Transverse colon (tissue), 4 donors: Measurements from ENCODE around the gene KY. TPM values are rescaled to one million over a fixed set of nuclear protein-coding genes. Genes with fewer than 3 reads are reported as not detected.

Experiments used
- DNase-seq: peaks from one replicate; pipeline ENCODE4 v3.0.0-alpha.2; 2019
- H3K27ac ChIP-seq, 4 donors: fragments of 200-600 bp; sonication (generic); 2 replicates each; pipeline ENCODE4 v1.5.1; 2016 to 2018; ENCODE audit warnings: inconsistent platforms in 4 of 4
- H3K27me3 ChIP-seq: fragments of 200-600 bp; sonication (generic); 2 replicates; pipeline ENCODE4 v1.5.1; 2017; ENCODE audit warnings: inconsistent platforms
- H3K36me3 ChIP-seq, 4 donors: fragments of 200-600 bp; sonication (generic); 2 replicates each; pipeline ENCODE4 v1.5.1; 2017 to 2019; ENCODE audit warnings: inconsistent platforms in 4 of 4
- H3K4me1 ChIP-seq, 4 donors: fragments of 200-600 bp; sonication (generic); 2 replicates each; pipeline ENCODE4 v1.5.1; 2017 to 2020; ENCODE audit warnings: inconsistent platforms in 4 of 4
- H3K4me3 ChIP-seq, 4 donors: fragments of 200-600 bp; sonication (generic); 1 replicate in 1 of 4; 2 replicates in 3 of 4; pipeline versions ENCODE4 v1.5.1 to v1.6.1; 2017 to 2019; ENCODE audit warnings: inconsistent platforms in 4 of 4
- H3K9me3 ChIP-seq, 2 donors: fragments of 200-600 bp; sonication (generic); 2 replicates each; pipeline ENCODE4 v1.5.1; 2017 to 2019; ENCODE audit warnings: inconsistent platforms in 2 of 2
- CTCF ChIP-seq, 5 experiments: fragments of 200-600 bp in 3 of 5; fragments of 450-650 bp in 2 of 5; sonication (generic) in 3 of 5; IDR thresholded peaks; 1 replicate in 2 of 5; 2 replicates in 3 of 5; pipeline ENCODE4 v1.5.1; 2016 to 2017; ENCODE audit warnings: antibody characterized with exemption in 5 of 5, inconsistent platforms in 3 of 5, mild to moderate bottlenecking in 2 of 5, moderate library complexity in 1 of 5
- EP300 ChIP-seq: sonication (generic); formaldehyde crosslinking; IDR thresholded peaks from one replicate; pipeline ENCODE4 v1.6.1; 2017; ENCODE audit warnings: antibody characterized with exemption, low read depth
- POLR2A ChIP-seq: fragments of 450-650 bp; IDR thresholded peaks from one replicate; pipeline ENCODE4 v1.6.1; 2016; ENCODE audit warnings: antibody characterized with exemption, mild to moderate bottlenecking, moderate library complexity
- POLR2AphosphoS5 ChIP-seq, 3 donors: sonication (generic); formaldehyde crosslinking; IDR thresholded peaks; one replicate each; pipeline ENCODE4 v1.6.1; 2016; ENCODE audit warnings: antibody characterized with exemption in 3 of 3
- WGBS, 2 donors: methylation state at CpG; one replicate each; pipeline ENCODE4 v1.1.5; 2018; ENCODE audit warnings: low coverage in 1 of 2; 5-methylcytosine and 5-hydroxymethylcytosine counted together
- in situ Hi-C, 4 donors: fragments of 200-750 bp; cut with MboI; loops; one replicate each; pipeline versions ENCODE4 v1.15.0 to v1.15.1; 2017; ENCODE audit warnings: low sequenced_read_pairs in 3 of 4, low pct_ligation_motif_present in 1 of 4, low pct_unique_long_range_greater_than_20kb in 1 of 4
- intact Hi-C: fragments of 100-400 bp; cut with DNase I; formaldehyde crosslinking; loops from one replicate; pipeline ENCODE4 v1.15.1; 2023; ENCODE audit warnings: low total_unique reads
- total RNA-seq, 4 donors: library from RNA; depleted of rRNA; stranded (reverse); fragments of >200 nt; gene quantifications; one replicate each; pipeline ENCODE4 v1.1.0, GENCODE V29; 2016

The KY gene
- total RNA-seq, 4 donors from 2014 or later: 0.41 TPM; not detected in 3

- 81 to 89% methylated on average over 7 to 15 of the region's 15 CpGs for WGBS, 2 donors
- intact Hi-C loops: no loop called here
- TF ChIP-seq POLR2AphosphoS5 (IDR thresholded peaks at IDR 0.05): no peak
- TF ChIP-seq EP300: no peak
- no peak for TF ChIP-seq CTCF (IDR thresholded peaks at IDR 0.05)
- no peak for TF ChIP-seq POLR2A
Measured at GRCh38 chr3:134647902-134648760, 2.7 kb downstream of the KY start.

GRCh38 chr3:134646086-134646485, 4.7 kb downstream of the KY start:
- intact Hi-C loops: no loop called here
- H3K36me3 ChIP-seq: no peaks in the 10 kb centered on the region
- in situ Hi-C loops: no loop called here
- peaks cover 0 to 7% (median 3%) of the 10 kb centered on the region in 4 donors for H3K4me1 ChIP-seq
- no peak overlapping the region for H3K27ac ChIP-seq
- 85% methylated on average over 1 of the region's 1 CpG; no CpG with 5 or more reads in 1 of the 2 donors for WGBS, 2 donors
- H3K4me3 ChIP-seq: no peak overlapping the region
- no peak for TF ChIP-seq EP300
- TF ChIP-seq POLR2A: no peak
- TF ChIP-seq POLR2AphosphoS5 (IDR thresholded peaks at IDR 0.05): no peak
- no peak for TF ChIP-seq CTCF (IDR thresholded peaks at IDR 0.05)
- peaks cover 6% of the 10 kb centered on the region for H3K27me3 ChIP-seq
- no peak for DNase-seq
- no peaks in the 10 kb centered on the region for H3K9me3 ChIP-seq

More at GRCh38 chr3:134647902-134648760, 2.7 kb downstream of the KY start:
- Histone ChIP-seq H3K9me3 (no peaks in the 10 kb centered on the region), H3K36me3 (no peaks in the 10 kb centered on the region), H3K4me3 (no peak overlapping the region), H3K4me1 (peaks cover 0 to 15% (median 9%) of the 10 kb centered on the region in 4 donors), H3K27me3 (peaks cover 15% of the 10 kb centered on the region), H3K27ac (no peak overlapping the region)
- in situ Hi-C loops: no loop called here
- DNase-seq: no peak

- Histone ChIP-seq H3K4me3 (no peak overlapping the region), H3K27ac (no peak overlapping the region), H3K36me3 (no peaks in the 10 kb centered on the region), H3K27me3 (peaks cover under 1% of the 10 kb centered on the region), H3K4me1 (peaks cover 0 to 3% (median under 1%) of the 10 kb centered on the region in 4 donors), H3K9me3 (no peaks in the 10 kb centered on the region)
- WGBS, 2 donors: 80 to 90% methylated on average over 4 to 5 of the region's 5 CpGs
- no peak for TF ChIP-seq POLR2AphosphoS5 (IDR thresholded peaks at IDR 0.05)
- TF ChIP-seq POLR2A: no peak
- no peak for TF ChIP-seq EP300
- no peak for TF ChIP-seq CTCF (IDR thresholded peaks at IDR 0.05)
- in situ Hi-C loops (no loop called here), intact Hi-C loops (no loop called here)
- no peak for DNase-seq
Measured at GRCh38 chr3:134645515-134645914, 5.3 kb downstream of the KY start.

GRCh38 chr3:134644731-134645514, 5.9 kb downstream of the KY start:
- Histone ChIP-seq H3K36me3 (no peaks in the 10 kb centered on the region), H3K4me3 (no peak overlapping the region), H3K27me3 (no peaks in the 10 kb centered on the region), H3K27ac (no peak overlapping the region), H3K4me1 (no peaks in the 10 kb centered on the region), H3K9me3 (no peaks in the 10 kb centered on the region)
- 57% methylated on average over 11 of the region's 11 CpGs; no CpG with 5 or more reads in 1 of the 2 donors for WGBS, 2 donors
- intact Hi-C loops: no loop called here
- DNase-seq: peak; percentile 3
- in situ Hi-C loops: no loop called here
- TF ChIP-seq POLR2AphosphoS5 (IDR thresholded peaks at IDR 0.05) (no peak), POLR2A (no peak), EP300 (no peak), CTCF (IDR thresholded peaks at IDR 0.05) (no peak)
